ENCODE results near the gene RPL36.

- TF ChIP-seq CTCF (IDR thresholded peaks at IDR 0.05; ENCODE audit: borderline replicate concordance, extremely low read depth, low read length, poor library complexity, severe bottlenecking) (no peak), EZH2 (IDR thresholded peaks at IDR 0.05; ENCODE audit: borderline replicate concordance, low read depth, low read length, severe bottlenecking) (no peak)
These were observed 5.2 kb upstream of the RPL36 start for GRCh38 chr19:5684694-5685430.

Measured in DND-41 (cell line).